NOMO-1 treated with DMSO at 0.1 percent for 48 hours (cell line): ENCODE results near the gene EMP2.

Experiments used
- DNase-seq: peaks from one replicate; lab custom pipeline; 2025; ENCODE audit not compliant: unreplicated experiment; lab: John Stamatoyannopoulos, UW

The EMP2 gene

DNA sequence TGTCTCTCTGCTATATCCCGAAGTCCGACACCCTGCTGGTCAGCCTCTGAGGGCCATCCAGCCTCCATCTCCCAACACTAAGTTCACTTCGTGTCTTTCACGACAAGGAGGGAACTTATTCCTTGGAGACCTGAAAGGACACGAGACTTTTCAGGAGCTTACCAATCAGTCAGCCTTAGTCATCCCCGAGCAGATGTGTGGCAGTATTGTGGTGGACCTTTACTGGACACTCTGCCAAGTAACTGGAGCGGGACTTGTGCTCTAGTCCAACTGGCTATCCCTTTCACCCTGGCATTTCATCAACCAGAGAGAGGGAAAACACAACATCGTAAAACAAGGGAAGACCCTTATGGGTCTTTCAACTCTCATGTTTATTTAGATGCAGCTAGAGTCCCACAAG is 87.1 kb downstream of the EMP2 start:
- DNase-seq, result no peak

DNA sequence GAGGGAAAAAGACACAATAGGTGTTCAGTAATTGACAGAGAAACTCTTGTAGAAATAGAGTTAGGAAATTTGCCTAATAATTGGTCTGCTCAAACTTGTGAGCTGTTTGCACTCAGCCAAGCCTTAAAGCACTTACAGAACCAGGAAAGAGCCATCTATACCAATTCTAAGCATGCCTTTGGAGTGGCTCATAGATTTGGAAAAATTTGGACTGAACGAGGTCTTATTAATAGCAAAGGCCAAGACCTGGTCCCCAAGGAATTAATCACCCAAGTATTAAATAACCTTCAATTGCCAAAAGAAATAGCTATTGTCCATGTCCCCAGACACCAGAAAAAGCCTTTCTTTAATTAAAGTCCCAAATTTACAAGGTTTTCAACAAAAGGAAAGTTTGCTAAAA is 90.3 kb downstream of the EMP2 start:
- DNase-seq, result no peak

DNA sequence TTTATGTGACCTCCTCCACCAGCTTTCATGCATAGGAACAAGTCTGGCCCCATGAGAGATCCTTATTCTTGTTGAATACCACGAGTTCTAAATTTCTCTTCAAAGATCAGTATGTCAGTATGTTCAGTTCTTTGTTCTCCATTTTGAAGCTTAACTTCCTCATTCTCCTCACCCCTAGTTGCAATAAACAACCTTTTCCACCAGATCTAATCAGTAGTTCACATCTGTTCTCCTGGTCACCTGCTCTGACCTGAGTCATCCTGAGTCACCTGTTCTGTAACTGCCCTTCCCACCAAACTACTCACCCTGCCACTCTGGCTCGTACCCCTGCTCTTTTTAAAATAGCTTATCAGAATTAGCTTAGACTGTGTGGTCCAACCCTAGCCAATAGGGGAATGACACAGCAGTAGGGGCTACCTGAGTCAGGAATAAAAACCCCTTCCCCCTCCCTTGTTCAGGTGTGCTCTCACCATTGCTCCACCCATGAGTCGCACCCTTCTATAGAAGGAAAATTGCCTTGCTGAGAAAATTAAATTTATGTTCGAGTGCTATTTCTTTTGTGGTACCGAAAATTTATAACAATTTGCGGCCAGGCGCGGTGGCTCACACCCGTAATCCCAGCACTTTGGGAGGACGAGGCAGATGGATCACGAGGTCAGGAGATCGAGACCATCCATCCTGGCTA is 94.6 kb downstream of the EMP2 start:
- peak; percentile 32 for DNase-seq

- no peak for DNase-seq
Observed at GRCh38 chr16:10485159-10485558, 95.2 kb downstream of the EMP2 start.

DNA sequence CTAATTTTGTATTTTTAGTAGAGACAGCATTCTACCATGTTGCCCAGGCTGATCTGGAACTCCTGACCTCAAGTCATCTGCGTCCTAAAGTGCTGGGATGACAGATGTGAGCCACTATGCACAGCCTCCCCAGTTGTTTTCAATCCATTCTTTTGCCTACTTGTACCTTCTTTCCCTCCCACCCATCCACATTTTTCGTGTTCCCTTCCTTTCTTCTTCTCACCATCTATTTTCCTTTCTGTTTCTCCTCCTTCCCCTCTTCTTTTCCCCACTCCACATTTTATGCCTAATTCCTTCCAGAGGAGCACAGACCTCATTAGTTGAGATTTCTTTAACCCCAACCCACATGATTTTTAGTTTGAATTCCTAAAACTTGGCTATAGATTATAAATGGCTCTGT is 100.2 kb downstream of the EMP2 start:
- no peak for DNase-seq
